GM04504 (cell line): ENCODE data around the gene MORN1.

ENCODE experiments used
- DNase-seq: peaks from one replicate; pipeline ENCODE4 v3.0.0-alpha.2; 2012; ENCODE audit warnings: low read depth

MORN1 gene

GRCh38 chr1:2419416-2419815, 28.1 kb upstream of the MORN1 start:
- no peak for DNase-seq

DNA sequence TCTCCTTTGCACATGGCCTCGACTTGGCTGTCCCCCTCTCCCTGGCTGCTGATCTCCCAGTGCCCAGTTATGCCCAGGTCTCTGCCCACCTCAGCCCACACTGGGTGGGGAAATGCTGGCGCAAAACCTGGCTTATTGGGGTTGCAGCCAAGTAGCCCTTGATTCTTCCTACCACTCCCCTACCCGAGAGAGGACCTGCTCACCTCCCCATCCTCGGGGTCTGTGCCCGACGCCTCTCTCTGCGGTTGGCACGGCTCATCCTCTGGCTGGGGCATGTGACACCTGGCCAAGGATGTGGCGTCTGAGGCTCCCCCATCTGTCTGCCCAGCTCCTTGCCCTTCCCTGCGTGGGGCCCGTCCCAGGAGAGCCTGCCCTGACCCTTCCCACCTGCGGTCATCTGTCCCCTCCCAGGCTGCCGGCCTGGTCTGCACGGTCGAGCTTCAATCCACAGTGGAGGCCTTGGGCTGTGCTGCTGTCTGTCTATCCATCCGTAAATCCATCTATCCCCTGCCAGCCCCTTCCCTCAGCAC, 27.5 kb upstream of the MORN1 start:
- DNase-seq: no peak

DNA sequence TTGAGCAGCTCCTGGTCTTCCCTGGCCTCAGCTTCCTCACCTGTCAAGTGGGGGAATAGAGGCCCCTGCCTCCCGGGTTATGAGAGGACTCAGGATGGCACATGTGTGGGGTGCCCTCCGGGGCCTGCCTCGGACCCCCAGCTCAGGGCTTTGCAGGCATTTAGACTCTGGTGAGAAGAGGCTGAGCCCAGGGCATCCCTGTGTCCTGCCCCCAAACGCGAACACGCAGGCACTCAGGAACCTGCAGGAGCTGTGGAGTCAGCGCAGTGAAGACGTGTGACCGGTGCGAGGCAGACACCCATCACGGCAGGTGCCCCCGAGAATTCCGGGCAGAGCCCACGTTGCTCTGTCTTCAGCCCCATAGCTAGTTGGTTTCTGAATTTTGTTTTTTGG, 26.5 kb upstream of the MORN1 start:
- DNase-seq: no peak

- no peak for DNase-seq
Observed at GRCh38 chr1:2417083-2417832, 25.9 kb upstream of the MORN1 start.

- DNase-seq: no peak
Observed at GRCh38 chr1:2416403-2416802, 25.0 kb upstream of the MORN1 start.

DNA sequence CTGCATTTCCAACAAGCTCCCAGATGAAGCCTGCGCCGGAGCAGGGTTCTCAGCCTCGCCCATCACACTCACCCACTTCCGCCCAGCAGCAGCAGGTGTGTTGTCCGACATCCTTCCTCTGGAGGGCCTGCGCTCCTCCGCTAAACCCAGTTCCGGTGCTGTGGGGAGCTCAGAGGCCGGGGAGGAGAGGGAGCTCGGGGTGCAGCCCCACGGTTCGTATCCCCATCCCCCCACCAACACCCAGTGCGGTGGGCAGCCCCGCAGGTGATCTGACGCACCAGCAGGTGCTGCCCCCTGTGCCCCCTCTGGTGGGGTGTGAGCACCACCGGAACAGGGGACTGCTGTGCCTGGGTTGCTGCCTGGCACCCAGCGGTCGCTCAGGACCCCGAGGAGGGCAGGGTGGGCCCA, 24.5 kb upstream of the MORN1 start:
- DNase-seq: no peak

GRCh38 chr1:2415337-2415736, 24.0 kb upstream of the MORN1 start:
- no peak for DNase-seq

GRCh38 chr1:2414297-2414958, 23.1 kb upstream of the MORN1 start:
- no peak for DNase-seq

DNA sequence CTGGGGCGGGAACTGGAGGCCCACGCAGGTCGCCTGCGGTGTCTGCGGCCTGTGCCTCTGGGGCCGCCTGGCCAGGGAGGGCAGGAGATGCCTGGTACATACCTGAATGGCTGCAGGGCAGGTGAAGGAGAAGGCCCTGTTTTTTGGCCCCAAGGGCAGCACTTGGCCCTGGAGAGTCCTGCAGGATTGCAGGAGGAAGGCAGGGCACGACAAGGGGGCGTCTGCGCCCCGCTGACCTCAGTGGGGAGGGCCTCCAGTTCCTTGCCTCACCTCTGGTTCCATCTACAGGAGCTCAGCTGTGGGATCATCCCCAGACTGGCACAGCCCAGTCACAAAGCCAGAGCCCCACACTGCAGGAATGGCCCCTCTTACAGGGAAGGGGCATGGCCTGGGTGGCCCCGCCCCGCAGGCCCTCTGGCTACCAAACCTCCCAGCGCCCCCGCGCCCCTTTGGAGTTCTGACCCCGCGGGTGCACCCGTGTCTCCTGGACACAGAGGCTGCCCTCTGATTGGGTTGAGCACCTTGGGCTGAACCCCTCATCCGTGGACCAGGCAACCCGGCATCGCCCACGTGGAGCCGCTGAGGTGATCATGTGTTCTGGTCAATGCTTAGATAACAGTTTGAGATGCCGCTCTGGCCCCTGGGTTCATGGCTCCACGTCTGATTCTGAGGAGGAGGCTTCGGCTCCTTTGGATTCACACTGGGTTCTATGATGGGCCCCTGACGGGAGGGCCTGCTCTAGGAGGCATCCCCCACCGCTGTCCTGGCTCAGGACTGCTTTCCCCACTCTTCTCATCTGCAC, 22.3 kb upstream of the MORN1 start:
- no peak for DNase-seq

DNA sequence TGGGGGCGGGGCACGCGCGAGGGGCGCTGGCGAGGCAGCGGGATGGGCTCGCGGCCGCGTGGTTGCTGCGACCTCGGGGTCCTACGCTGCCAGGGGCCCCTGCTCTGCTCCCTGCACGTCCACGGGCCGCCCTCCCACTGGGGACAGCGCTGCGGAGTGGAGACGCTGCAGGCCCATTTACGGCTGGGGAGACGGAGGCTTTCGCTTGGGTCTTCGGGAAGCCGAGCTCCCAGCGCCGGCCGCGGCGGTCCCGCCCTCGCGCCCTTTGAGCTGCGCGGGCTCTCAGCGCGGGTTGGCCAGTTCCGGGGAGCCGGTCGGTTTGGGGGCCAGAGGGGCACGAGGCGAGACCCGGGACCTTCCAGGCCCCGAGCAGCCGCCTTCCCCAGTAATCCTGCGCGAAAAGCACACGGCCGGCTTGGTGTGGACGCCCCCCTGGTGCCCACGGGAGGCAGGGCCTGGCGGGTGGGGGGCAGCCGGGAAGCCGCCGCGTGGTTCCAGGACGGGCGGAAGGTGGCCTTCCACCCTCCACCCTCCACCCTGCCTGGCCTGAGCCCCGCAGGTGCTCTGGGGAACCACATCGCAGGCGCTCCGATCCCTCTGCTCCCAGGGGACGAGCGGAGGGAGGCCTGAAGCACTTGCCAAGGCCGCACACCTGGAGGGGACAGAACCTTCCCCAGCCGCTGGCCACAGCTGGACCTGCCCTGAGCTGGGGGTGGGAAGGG, 21.6 kb upstream of the MORN1 start:
- peak; percentile 24 for DNase-seq

DNA sequence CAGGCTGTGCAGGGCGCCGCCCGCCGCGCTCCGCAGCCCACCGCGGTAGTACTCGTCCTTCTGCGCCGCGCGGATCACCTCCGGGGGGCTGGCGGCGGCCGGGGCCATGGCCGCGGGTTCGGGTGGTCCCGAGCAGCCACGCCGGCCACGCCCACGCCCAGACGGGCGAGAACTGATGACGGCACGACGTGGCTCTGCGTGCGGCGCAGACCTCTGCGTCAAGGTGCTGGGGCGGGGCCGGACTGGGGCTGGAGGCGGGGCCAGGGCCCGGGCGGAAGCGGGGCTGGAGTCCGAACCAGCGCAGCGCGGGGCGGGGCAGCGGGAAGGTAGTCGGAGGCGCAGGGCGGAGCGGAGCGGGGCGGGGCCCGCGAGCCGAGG, 21.0 kb upstream of the MORN1 start, which contains the start of gene PEX10:
TSS of gene PEX10 (minus strand) at position 170 of the 378 bp plus-strand sequence. CDS start at position 108, 62 bp downstream.
- DNase-seq: peak; percentile 85

- DNase-seq: no peak
Observed at GRCh38 chr1:2411801-2412394, 20.5 kb upstream of the MORN1 start.

DNA sequence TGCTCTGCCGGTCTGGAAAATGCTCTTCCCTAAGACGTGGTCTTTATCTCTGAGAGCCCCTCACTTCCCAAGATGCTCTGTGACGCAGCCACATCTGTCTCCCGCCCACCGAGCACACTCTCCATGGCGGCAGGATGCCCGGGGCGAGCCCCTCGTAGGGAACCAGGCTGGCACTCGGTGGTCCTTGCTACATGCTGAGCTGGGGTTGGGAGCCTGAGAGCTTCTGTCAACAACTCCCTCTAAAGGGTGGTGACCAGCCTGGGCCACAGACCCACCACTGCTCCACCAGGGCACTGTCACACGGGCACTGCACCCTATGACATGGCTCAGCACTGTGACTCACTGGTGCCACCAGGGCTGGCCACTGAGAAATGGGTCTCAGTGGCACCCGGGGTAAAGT, 18.4 kb upstream of the MORN1 start:
- no peak for DNase-seq

DNA sequence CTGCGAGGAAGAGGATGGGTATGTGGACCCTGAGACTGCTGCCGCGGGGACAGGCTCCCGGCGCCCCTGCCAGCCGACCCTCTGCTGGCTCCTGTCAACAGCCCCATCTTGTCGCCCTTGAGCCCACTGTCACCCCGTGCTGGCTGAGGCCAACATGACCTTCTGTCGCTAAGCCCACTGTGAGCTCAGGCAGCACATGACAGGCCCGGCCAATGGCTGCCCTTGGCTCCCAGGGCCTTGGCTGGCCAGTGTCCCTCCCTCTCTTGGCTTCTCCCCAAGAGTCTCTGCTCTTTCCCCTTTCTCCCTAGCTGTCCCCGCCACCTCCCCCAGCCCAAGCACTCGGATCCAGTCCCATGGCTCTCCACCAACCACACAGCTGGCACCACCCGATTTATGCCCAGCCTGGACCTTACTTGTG, 17.5 kb upstream of the MORN1 start:
- no peak for DNase-seq

- no peak for DNase-seq
Observed at GRCh38 chr1:2408456-2408855, 17.1 kb upstream of the MORN1 start.

- DNase-seq: no peak
Observed at GRCh38 chr1:2407991-2408275, 16.6 kb upstream of the MORN1 start.

GRCh38 chr1:2407166-2407990, 16.0 kb upstream of the MORN1 start:
- DNase-seq: no peak

- DNase-seq: no peak
Observed at GRCh38 chr1:2406451-2407041, 15.2 kb upstream of the MORN1 start.

GRCh38 chr1:2405588-2406295, 14.4 kb upstream of the MORN1 start:
- DNase-seq: no peak
